IMR-90 (cell line): Measurements from ENCODE around the gene FITM1. TPM values are rescaled to one million over a fixed set of nuclear protein-coding genes. Genes with fewer than 3 reads are reported as not detected.

Experiments used
- ATAC-seq: fragments of 200-7000 bp; cut with Tn5 transposase; 2 replicates; pipeline ENCODE4 v1.9.1; 2020; ENCODE audit warnings: low read depth, mild to moderate bottlenecking, moderate library complexity
- BruUV-seq: library from RNA; stranded (reverse); fragments of 400-500 nt; replicated peaks from 2 replicates; lab custom pipeline; 2021; lab: Mats Ljungman, UMichigan
- CTCF ChIA-PET: fragments of 300-600 bp; formaldehyde crosslinking; extraction: SDS; loops from one replicate; lab custom pipeline; 2021; ENCODE audit warnings: antibody characterized with exemption; lab: Yijun Ruan, JAX
- POLR2A ChIA-PET: fragments of 300-600 bp; sonication (Branson Sonifier 250); formaldehyde crosslinking; loops from one replicate; lab custom pipeline; 2022; ENCODE audit warnings: antibody characterized with exemption; ENCODE audit not compliant: unreplicated experiment; lab: Charles Lee
- DNase-seq: peaks from one replicate; pipeline ENCODE4 v3.0.0; 2013
- H2AFZ ChIP-seq: replicated peaks from 2 replicates; pipeline ENCODE3; 2013; ENCODE audit warnings: low read length, mild to moderate bottlenecking; ENCODE audit not compliant: poor library complexity
- H2AK5ac ChIP-seq: 2 replicates; pipeline ENCODE4 v1.6.1; 2013; ENCODE audit warnings: low read depth, low read length, inconsistent platforms
- H2AK9ac ChIP-seq: replicated peaks from 2 replicates; pipeline ENCODE3; 2013; ENCODE audit warnings: mild to moderate bottlenecking, low read depth, low read length, moderate library complexity; ENCODE audit not compliant: poor library complexity
- H2BK120ac ChIP-seq: 2 replicates; pipeline ENCODE4 v1.6.1; 2013; ENCODE audit warnings: low read depth, low read length, inconsistent platforms
- H2BK15ac ChIP-seq: 3 replicates; pipeline ENCODE4 v1.6.1; 2013; ENCODE audit warnings: low read depth, low read length, inconsistent platforms
- H2BK20ac ChIP-seq: 2 replicates; pipeline ENCODE4 v1.6.1; 2013; ENCODE audit warnings: low read depth, mild to moderate bottlenecking, inconsistent platforms, low read length, moderate library complexity
- H2BK5ac ChIP-seq: 2 replicates; pipeline ENCODE4 v1.6.1; 2013; ENCODE audit warnings: mild to moderate bottlenecking, low read depth, low read length, inconsistent platforms; ENCODE audit not compliant: poor library complexity, severe bottlenecking
- H3K14ac ChIP-seq: replicated peaks from 2 replicates; pipeline ENCODE4 v1.6.1; 2013; ENCODE audit warnings: low read depth, low read length, inconsistent platforms
- H3K18ac ChIP-seq: 2 replicates; pipeline ENCODE4 v1.6.1; 2013; ENCODE audit warnings: low read depth, low read length, control low read depth
- H3K23ac ChIP-seq: 2 replicates; pipeline ENCODE4 v1.6.1; 2013; ENCODE audit warnings: low read depth, low read length, inconsistent platforms
- H3K27ac ChIP-seq: 2 replicates; pipeline ENCODE4 v1.5.1; 2013; ENCODE audit warnings: mild to moderate bottlenecking, control low read depth, low read length; ENCODE audit not compliant: insufficient read depth
- H3K27me3 ChIP-seq: 2 replicates; pipeline ENCODE4 v1.6.1; 2013; ENCODE audit warnings: low read length; ENCODE audit not compliant: control insufficient read depth, insufficient read depth
- H3K36me3 ChIP-seq: 2 replicates; pipeline ENCODE4 v1.6.1; 2013; ENCODE audit warnings: low read length, mixed read lengths; ENCODE audit not compliant: control insufficient read depth, insufficient read depth
- H3K4ac ChIP-seq: 2 replicates; pipeline ENCODE4 v1.6.1; 2013; ENCODE audit warnings: low read depth, low read length, inconsistent platforms
- H3K4me1 ChIP-seq: 2 replicates; pipeline ENCODE4 v1.6.1; 2013; ENCODE audit warnings: low read length, mixed read lengths; ENCODE audit not compliant: control insufficient read depth, insufficient read depth
- H3K4me2 ChIP-seq: 2 replicates; pipeline ENCODE4 v1.6.1; 2013; ENCODE audit warnings: low read depth, mild to moderate bottlenecking, control low read depth, low read length, moderate library complexity
- H3K4me3 ChIP-seq: 2 replicates; pipeline ENCODE4 v1.5.1; 2013; ENCODE audit warnings: low read depth, mild to moderate bottlenecking, control low read depth, low read length, moderate library complexity; ENCODE audit not compliant: insufficient read depth
- H3K56ac ChIP-seq: 2 replicates; pipeline ENCODE4 v1.6.1; 2013; ENCODE audit warnings: low read length, inconsistent platforms; ENCODE audit not compliant: insufficient read depth; ENCODE audit errors: extremely low read depth
- H3K79me1 ChIP-seq, 2 experiments: 2 replicates each; pipeline ENCODE4 v1.6.1; 2013; ENCODE audit warnings: low read length in 2 of 2, inconsistent platforms in 1 of 2, low read depth in 1 of 2
- H3K9ac ChIP-seq: 2 replicates; pipeline ENCODE4 v1.6.1; 2013; ENCODE audit warnings: low read depth, low read length, control low read depth
- H3K9me1 ChIP-seq: 2 replicates; pipeline ENCODE4 v1.6.1; 2013; ENCODE audit warnings: low read length, inconsistent platforms; ENCODE audit not compliant: insufficient read depth
- H3K9me3 ChIP-seq: 2 replicates; pipeline ENCODE4 v1.6.1; 2013; ENCODE audit warnings: low read length; ENCODE audit not compliant: control insufficient read depth, insufficient read depth
- H4K20me1 ChIP-seq: 2 replicates; pipeline ENCODE4 v1.6.1; 2013; ENCODE audit warnings: low read length, inconsistent platforms; ENCODE audit not compliant: insufficient read depth
- H4K5ac ChIP-seq: 2 replicates; pipeline ENCODE4 v1.6.1; 2013; ENCODE audit warnings: mild to moderate bottlenecking, low read depth, low read length, control low read depth
- H4K8ac ChIP-seq, 2 experiments: 2 replicates each; pipeline ENCODE4 v1.6.1; 2013; ENCODE audit warnings: low read depth in 2 of 2, low read length in 2 of 2, control low read depth in 1 of 2, inconsistent platforms in 1 of 2
- H4K91ac ChIP-seq: 2 replicates; pipeline ENCODE4 v1.6.1; 2013; ENCODE audit warnings: low read depth, low read length, inconsistent platforms; ENCODE audit not compliant: insufficient read depth
- CEBPB ChIP-seq: IDR thresholded peaks from 2 replicates; pipeline ENCODE4 v1.6.1; 2012; ENCODE audit warnings: low read depth, low read length, improper control_type of control experiment
- CHD1 ChIP-seq: IDR thresholded peaks from 2 replicates; pipeline ENCODE4 v1.6.1; 2012; ENCODE audit warnings: low read depth, low read length, improper control_type of control experiment
- FOS ChIP-seq: fragments of 150-350 bp; IDR thresholded peaks from 2 replicates; pipeline ENCODE4 v1.6.1; 2016; ENCODE audit warnings: low read depth, low read length
- MAFK ChIP-seq: IDR thresholded peaks from 2 replicates; pipeline ENCODE4 v1.6.1; 2012; ENCODE audit warnings: low read depth, low read length, improper control_type of control experiment
- MAZ ChIP-seq: IDR thresholded peaks from 2 replicates; pipeline ENCODE4 v1.6.1; 2012; ENCODE audit warnings: low read depth, mild to moderate bottlenecking, low read length, improper control_type of control experiment, moderate library complexity, borderline replicate concordance
- MXI1 ChIP-seq: IDR thresholded peaks from 2 replicates; pipeline ENCODE4 v1.6.1; 2012; ENCODE audit warnings: low read depth, mild to moderate bottlenecking, low read length, moderate library complexity, borderline replicate concordance
- NFE2L2 ChIP-seq: fragments of 150-350 bp; IDR thresholded peaks from 2 replicates; pipeline ENCODE4 v1.6.1; 2016; ENCODE audit warnings: low read depth, mild to moderate bottlenecking, low read length
- POLR2A ChIP-seq: IDR thresholded peaks from 2 replicates; pipeline ENCODE4 v1.6.1; 2012; ENCODE audit warnings: mild to moderate bottlenecking, low read depth, low read length
- RAD21 ChIP-seq: IDR thresholded peaks from 2 replicates; pipeline ENCODE4 v1.6.1; 2012; ENCODE audit warnings: low read length, improper control_type of control experiment
- RCOR1 ChIP-seq: IDR thresholded peaks from 2 replicates; pipeline ENCODE4 v1.6.1; 2012; ENCODE audit warnings: mild to moderate bottlenecking, low read length, improper control_type of control experiment; ENCODE audit not compliant: insufficient replicate concordance
- RFX5 ChIP-seq: IDR thresholded peaks from 2 replicates; pipeline ENCODE4 v1.8.0; 2012; ENCODE audit warnings: low read depth, mild to moderate bottlenecking, low read length, moderate library complexity
- SMC3 ChIP-seq: fragments of 150-350 bp; IDR thresholded peaks from 2 replicates; pipeline ENCODE4 v1.6.1; 2016; ENCODE audit warnings: low read depth, mild to moderate bottlenecking, antibody characterized with exemption, low read length, moderate library complexity
- WGBS, 2 experiments: methylation state at CpG; one replicate each; pipeline versions ENCODE4 v1.1.5 to v1.1.7; 2013; ENCODE audit warnings: missing lambda C conversion rate in 2 of 2; ENCODE audit not compliant: insufficient read length in 1 of 2; ENCODE audit errors: extremely low coverage in 2 of 2; 5-methylcytosine and 5-hydroxymethylcytosine counted together
- dilution Hi-C: fragments of 300-500 bp; cut with HindIII; formaldehyde crosslinking; loops from one replicate; pipeline ENCODE4 v1.14.3; 2018; ENCODE audit warnings: low sequenced_read_pairs; ENCODE audit not compliant: unreplicated experiment
- in situ Hi-C: fragments of 300-500 bp; cut with MboI; formaldehyde crosslinking; loops from 3 replicates; pipeline ENCODE4 v1.14.3; 2019; ENCODE audit warnings: low sequenced_read_pairs, inconsistent platforms, mixed read lengths
- intact Hi-C: fragments of 100-400 bp; cut with micrococcal nuclease; formaldehyde crosslinking; loops from 2 replicates; pipeline ENCODE4 v1.10.0; 2022
- polyA plus RNA-seq, 3 experiments: library from polyadenylated mRNA; depleted of rRNA; stranded (reverse); fragments of >200 nt; gene quantifications; 2 replicates each; pipeline ENCODE4 v1.2.3, GENCODE V29; 2012; ENCODE audit warnings: low replicate concordance in 1 of 3
- total RNA-seq: library from RNA; depleted of rRNA; stranded (reverse); fragments of >200 nt; gene quantifications from 2 replicates; pipeline ENCODE4 v1.2.3, GENCODE V29; 2012
- TF ChIP-seq, protein P1 (sequence below): fragments of 150-350 bp; IDR thresholded peaks from 2 replicates; pipeline ENCODE4 v1.6.1; 2017; ENCODE audit warnings: mild to moderate bottlenecking, antibody characterized with exemption, low read length, low read depth
- TF ChIP-seq, protein P2 (sequence below): fragments of 150-350 bp; IDR thresholded peaks from 2 replicates; pipeline ENCODE4 v1.6.1; 2016; ENCODE audit warnings: low read depth, mild to moderate bottlenecking, low read length, moderate library complexity, borderline replicate concordance
- TF ChIP-seq, protein P3 (sequence below): conservative IDR thresholded peaks from 2 replicates; pipeline ENCODE4 v1.5.1; 2012; ENCODE audit warnings: mild to moderate bottlenecking, low read depth, low read length, improper control_type of control experiment

The FITM1 gene
- total and polyA plus RNA-seq, 2 of the 4 experiments (the other 2 are of a cell fraction) = not detected

DNA sequence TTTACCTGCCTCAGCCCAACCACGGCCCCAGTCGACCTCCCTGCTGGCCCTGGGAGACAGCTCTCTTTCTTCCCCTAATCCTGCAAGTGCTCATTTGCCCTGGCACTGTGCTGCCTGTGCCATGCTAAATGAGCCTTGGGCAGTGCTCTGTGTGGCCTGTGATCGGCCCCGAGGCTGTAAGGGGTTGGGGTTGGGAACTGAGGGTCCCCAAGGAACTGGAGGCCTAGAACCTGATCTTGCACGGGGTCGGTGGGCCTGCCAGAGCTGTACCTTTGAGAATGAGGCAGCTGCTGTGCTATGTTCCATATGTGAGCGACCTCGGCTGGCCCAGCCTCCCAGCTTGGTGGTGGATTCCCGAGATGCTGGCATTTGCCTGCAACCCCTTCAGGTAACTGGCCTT is 19.6 kb downstream of the FITM1 start:
- no peak overlapping the region for H4K5ac ChIP-seq
- peaks cover 3% of the 10 kb centered on the region; the same call in 1 of the 2 replicates for H3K9me1 ChIP-seq
- intact Hi-C loops = no loop called here
- no peak overlapping the region for H3K14ac ChIP-seq
- H3K9ac ChIP-seq = no peak overlapping the region
- WGBS, 2 experiments = 88% methylated on average over 6 of the region's 9 CpGs; no CpG with 5 or more reads in 1 of the 2 experiments
- no peak overlapping the region for H2AK5ac ChIP-seq
- DNase-seq (no peak), ATAC-seq (no peak)
- peaks cover 9% of the 10 kb centered on the region for H3K4me1 ChIP-seq
- CTCF ChIA-PET = interaction anchor here (0.5 to 4.3 kb wide), 2 partner anchors 10 to 11 kb away, joined by 3 to 14 read pairs; partner anchors contain the start of gene IRF9
- no peaks in the 10 kb centered on the region for H3K9me3 ChIP-seq
- no peak overlapping the region for H3K18ac ChIP-seq
- no peak for TF ChIP-seq MAZ
- TF ChIP-seq, protein P1, sequence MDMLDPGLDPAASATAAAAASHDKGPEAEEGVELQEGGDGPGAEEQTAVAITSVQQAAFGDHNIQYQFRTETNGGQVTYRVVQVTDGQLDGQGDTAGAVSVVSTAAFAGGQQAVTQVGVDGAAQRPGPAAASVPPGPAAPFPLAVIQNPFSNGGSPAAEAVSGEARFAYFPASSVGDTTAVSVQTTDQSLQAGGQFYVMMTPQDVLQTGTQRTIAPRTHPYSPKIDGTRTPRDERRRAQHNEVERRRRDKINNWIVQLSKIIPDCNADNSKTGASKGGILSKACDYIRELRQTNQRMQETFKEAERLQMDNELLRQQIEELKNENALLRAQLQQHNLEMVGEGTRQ = no peak
- TF ChIP-seq MXI1 = no peak
- TF ChIP-seq MAFK = no peak
- TF ChIP-seq CHD1 = no peak
- TF ChIP-seq FOS = no peak
- TF ChIP-seq, protein P2, sequence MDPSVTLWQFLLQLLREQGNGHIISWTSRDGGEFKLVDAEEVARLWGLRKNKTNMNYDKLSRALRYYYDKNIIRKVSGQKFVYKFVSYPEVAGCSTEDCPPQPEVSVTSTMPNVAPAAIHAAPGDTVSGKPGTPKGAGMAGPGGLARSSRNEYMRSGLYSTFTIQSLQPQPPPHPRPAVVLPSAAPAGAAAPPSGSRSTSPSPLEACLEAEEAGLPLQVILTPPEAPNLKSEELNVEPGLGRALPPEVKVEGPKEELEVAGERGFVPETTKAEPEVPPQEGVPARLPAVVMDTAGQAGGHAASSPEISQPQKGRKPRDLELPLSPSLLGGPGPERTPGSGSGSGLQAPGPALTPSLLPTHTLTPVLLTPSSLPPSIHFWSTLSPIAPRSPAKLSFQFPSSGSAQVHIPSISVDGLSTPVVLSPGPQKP = no peak
- TF ChIP-seq RAD21 = no peak
- TF ChIP-seq RCOR1 = no peak
- TF ChIP-seq RFX5 = no peak
- TF ChIP-seq SMC3 = no peak
- TF ChIP-seq, protein P3, sequence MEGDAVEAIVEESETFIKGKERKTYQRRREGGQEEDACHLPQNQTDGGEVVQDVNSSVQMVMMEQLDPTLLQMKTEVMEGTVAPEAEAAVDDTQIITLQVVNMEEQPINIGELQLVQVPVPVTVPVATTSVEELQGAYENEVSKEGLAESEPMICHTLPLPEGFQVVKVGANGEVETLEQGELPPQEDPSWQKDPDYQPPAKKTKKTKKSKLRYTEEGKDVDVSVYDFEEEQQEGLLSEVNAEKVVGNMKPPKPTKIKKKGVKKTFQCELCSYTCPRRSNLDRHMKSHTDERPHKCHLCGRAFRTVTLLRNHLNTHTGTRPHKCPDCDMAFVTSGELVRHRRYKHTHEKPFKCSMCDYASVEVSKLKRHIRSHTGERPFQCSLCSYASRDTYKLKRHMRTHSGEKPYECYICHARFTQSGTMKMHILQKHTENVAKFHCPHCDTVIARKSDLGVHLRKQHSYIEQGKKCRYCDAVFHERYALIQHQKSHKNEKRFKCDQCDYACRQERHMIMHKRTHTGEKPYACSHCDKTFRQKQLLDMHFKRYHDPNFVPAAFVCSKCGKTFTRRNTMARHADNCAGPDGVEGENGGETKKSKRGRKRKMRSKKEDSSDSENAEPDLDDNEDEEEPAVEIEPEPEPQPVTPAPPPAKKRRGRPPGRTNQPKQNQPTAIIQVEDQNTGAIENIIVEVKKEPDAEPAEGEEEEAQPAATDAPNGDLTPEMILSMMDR = no peak
- TF ChIP-seq NFE2L2 = no peak
- no peak for TF ChIP-seq CEBPB
- TF ChIP-seq POLR2A = no peak
- no peak overlapping the region for H3K4me2 ChIP-seq
- no peak overlapping the region for H3K56ac ChIP-seq
- no peak overlapping the region for H2BK20ac ChIP-seq
- no peak overlapping the region for H3K27ac ChIP-seq
- dilution Hi-C loops = no loop called here
- POLR2A ChIA-PET = interaction anchor here (0.7 kb wide), 1 partner anchor 11 kb away, joined by 3 read pairs; the partner anchor contains the start of gene IRF9
- in situ Hi-C loops = no loop called here
- H3K4me3 ChIP-seq = no peak overlapping the region
- no TSS peak for BruUV-seq
- H3K79me1 ChIP-seq = peaks cover 26 to 50% of the 10 kb centered on the region in 2 experiments
- no peak overlapping the region for H3K4ac ChIP-seq
- no peak overlapping the region for H2BK5ac ChIP-seq
- no peak overlapping the region for H2AFZ ChIP-seq
- H3K23ac ChIP-seq = no peak overlapping the region
- H4K8ac ChIP-seq = no peak overlapping the region
- no peak overlapping the region for H2AK9ac ChIP-seq
- no peaks in the 10 kb centered on the region for H3K27me3 ChIP-seq
- H2BK120ac ChIP-seq = no peak overlapping the region
- H4K91ac ChIP-seq = no peak overlapping the region
- peaks cover 43% of the 10 kb centered on the region for H3K36me3 ChIP-seq
- peaks cover 10% of the 10 kb centered on the region for H4K20me1 ChIP-seq
- H2BK15ac ChIP-seq = no peak overlapping the region
